NCI-H510A treated with DMSO at 0.1 percent for 48 hours (cell line): ENCODE results near the gene NKX2-2.

Experiments used
- DNase-seq: peaks from one replicate; lab custom pipeline; 2025; lab: John Stamatoyannopoulos, UW

NKX2-2 gene

GRCh38 chr20:21513881-21514540 lies at the start of gene NKX2-2:
TSS of gene NKX2-2 (minus strand) at chr20:21514064. CDS start at chr20:21513669, 395 bp downstream.
- DNase-seq = no peak

- no peak for DNase-seq
These were observed 48.8 kb upstream of the NKX2-2 start for GRCh38 chr20:21562656-21563055.

- DNase-seq = no peak
These were observed 45.4 kb upstream of the NKX2-2 start for GRCh38 chr20:21559305-21559704.

GRCh38 chr20:21557241-21558020 lies 43.6 kb upstream of the NKX2-2 start:
- no peak for DNase-seq

GRCh38 chr20:21556398-21556797 lies 42.5 kb upstream of the NKX2-2 start:
- no peak for DNase-seq

- no peak for DNase-seq
These were observed 41.7 kb upstream of the NKX2-2 start for GRCh38 chr20:21555470-21556120.

- DNase-seq = no peak
These were observed 41.1 kb upstream of the NKX2-2 start for GRCh38 chr20:21554985-21555384.

GRCh38 chr20:21554376-21554890 lies 40.6 kb upstream of the NKX2-2 start:
- no peak for DNase-seq

- DNase-seq = no peak
These were observed 36.7 kb upstream of the NKX2-2 start for GRCh38 chr20:21550587-21550986.

- no peak for DNase-seq
These were observed 34.6 kb upstream of the NKX2-2 start for GRCh38 chr20:21548390-21549035.

- DNase-seq = no peak
These were observed 32.5 kb upstream of the NKX2-2 start for GRCh38 chr20:21546355-21546754.

GRCh38 chr20:21539512-21539911 lies 25.6 kb upstream of the NKX2-2 start:
- no peak for DNase-seq

GRCh38 chr20:21534886-21535285 lies 21.0 kb upstream of the NKX2-2 start:
- no peak for DNase-seq

GRCh38 chr20:21534453-21534852 lies 20.6 kb upstream of the NKX2-2 start:
- DNase-seq = peak; percentile 82

- no peak for DNase-seq
These were observed 16.0 kb upstream of the NKX2-2 start for GRCh38 chr20:21529863-21530262.

GRCh38 chr20:21528870-21529269 lies 15.0 kb upstream of the NKX2-2 start:
- no peak for DNase-seq

GRCh38 chr20:21527908-21528307 lies 14.0 kb upstream of the NKX2-2 start:
- DNase-seq = no peak

GRCh38 chr20:21526776-21527175 lies 12.9 kb upstream of the NKX2-2 start:
- DNase-seq = no peak

- DNase-seq = no peak
These were observed 10.0 kb upstream of the NKX2-2 start for GRCh38 chr20:21523895-21524294.

- no peak for DNase-seq
These were observed 9.5 kb upstream of the NKX2-2 start for GRCh38 chr20:21523281-21523868.

GRCh38 chr20:21522481-21523280 lies 8.8 kb upstream of the NKX2-2 start:
- DNase-seq = peak; percentile 18
